HS-27A (cell line): ENCODE data around the gene LIPN.

Experiments used
- DNase-seq: peaks from one replicate; pipeline ENCODE4 v3.0.0-alpha.2; 2012; ENCODE audit warnings: low read depth, missing footprints

LIPN gene

DNA sequence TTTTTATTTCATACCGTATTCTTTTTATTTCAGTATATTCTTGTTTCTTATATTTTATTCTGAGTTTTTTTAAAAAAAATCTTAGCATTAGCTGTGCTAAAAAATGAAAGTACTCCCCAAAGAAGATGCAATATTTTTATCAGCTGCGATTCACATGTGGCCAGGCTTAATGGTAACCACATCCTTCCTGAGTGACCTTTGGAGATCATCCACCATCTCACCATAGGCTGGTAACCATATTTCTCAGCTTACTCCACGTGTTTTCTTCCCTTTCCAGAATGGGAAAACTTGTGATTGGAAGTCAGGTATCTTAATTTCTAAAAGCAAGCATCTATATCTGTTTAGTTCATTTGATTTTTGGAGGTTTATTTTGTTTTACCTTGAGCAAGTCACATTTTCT lies 23.9 kb downstream of the LIPN start:
- DNase-seq, result no peak

GRCh38 chr10:88786032-88786770 lies 26.4 kb downstream of the LIPN start:
- no peak for DNase-seq

DNA sequence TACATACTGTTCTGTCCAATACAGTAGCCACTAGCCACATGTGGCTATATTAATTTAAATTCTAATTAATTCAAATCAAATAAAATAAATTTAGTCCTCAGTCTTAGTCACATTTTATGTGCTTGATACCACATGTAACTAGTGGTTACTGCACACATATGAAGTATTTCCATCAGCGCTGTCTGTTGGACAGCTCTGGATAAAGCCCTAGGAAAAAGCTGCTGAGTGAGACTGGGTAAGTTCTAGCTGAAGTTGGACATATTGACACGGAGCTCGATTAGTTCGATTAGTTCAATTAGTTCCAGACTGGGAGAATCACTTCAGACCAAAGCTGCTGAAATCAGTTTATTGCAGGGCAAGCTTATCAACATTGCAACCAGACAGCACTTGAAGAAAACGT lies 27.6 kb downstream of the LIPN start:
- no peak for DNase-seq

- DNase-seq, result no peak
These were observed 29.1 kb downstream of the LIPN start for GRCh38 chr10:88788924-88789323.

GRCh38 chr10:88791924-88792323 lies 32.1 kb downstream of the LIPN start:
- no peak for DNase-seq

DNA sequence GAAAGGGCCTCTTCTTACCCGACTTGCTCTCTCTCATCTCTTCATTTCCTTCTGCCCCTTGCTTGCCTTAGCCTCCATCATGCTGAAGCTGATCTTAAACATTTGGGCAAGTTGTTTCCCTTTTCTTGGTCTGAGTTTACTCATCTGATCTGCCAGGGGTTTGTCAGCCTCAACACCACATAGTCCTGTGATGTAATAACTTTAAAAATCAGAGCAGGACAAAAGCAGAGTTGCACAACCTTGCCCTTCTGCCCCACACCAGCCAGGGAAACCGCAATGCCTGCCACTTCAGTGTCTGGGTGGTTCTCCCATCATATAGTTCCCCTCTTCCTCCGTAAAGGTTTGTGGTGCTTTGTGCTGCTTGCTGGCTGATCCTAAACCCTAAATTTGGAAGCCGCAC lies 32.8 kb downstream of the LIPN start:
- DNase-seq, result no peak

- DNase-seq, result no peak
These were observed 34.0 kb downstream of the LIPN start for GRCh38 chr10:88793712-88794299.

DNA sequence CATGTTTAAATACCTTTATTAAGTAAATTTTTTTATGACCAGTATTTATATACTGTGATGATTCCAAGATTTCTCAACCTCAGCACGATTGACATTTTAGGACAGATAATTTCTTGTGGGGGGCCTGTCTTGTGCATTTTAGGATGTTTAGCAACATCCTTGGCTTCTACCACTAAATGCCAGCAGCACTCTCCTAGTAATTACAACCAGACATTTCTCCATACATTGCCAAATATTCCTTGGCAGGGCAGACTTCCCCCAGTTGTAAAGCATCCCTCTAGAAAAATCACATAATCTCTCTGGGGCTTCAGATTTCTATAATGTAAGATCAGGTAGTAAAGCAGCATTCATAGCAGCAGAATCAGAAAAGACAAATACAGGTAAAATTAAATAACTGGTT lies 34.9 kb downstream of the LIPN start:
- DNase-seq, result no peak

GRCh38 chr10:88800152-88801125 lies 40.6 kb downstream of the LIPN start:
- no peak for DNase-seq

GRCh38 chr10:88802523-88803285 lies 42.9 kb downstream of the LIPN start, which contains the start of gene LIPM:
LIPM (plus strand) TSS chr10:88802730; CDS start chr10:88802897, 167 bp downstream.
- DNase-seq, result no peak

DNA sequence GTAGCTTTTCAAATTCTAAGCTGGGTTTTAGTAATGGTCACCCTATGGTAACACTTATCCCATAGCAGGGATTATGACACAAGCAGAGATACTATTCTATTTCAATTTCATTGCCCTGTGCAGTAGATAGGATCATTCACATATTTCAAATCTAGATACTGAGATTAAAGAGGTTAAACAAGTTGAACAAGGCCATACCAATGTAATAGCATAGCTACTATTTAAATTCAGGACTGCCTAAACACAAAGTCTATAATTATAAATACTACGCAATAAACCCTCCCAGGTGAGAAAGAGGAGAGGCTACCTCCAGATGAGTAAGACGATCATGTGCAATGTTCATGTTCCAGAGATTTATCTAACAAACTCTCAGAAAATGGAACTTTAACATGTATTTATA lies 43.8 kb downstream of the LIPN start:
- no peak for DNase-seq

DNA sequence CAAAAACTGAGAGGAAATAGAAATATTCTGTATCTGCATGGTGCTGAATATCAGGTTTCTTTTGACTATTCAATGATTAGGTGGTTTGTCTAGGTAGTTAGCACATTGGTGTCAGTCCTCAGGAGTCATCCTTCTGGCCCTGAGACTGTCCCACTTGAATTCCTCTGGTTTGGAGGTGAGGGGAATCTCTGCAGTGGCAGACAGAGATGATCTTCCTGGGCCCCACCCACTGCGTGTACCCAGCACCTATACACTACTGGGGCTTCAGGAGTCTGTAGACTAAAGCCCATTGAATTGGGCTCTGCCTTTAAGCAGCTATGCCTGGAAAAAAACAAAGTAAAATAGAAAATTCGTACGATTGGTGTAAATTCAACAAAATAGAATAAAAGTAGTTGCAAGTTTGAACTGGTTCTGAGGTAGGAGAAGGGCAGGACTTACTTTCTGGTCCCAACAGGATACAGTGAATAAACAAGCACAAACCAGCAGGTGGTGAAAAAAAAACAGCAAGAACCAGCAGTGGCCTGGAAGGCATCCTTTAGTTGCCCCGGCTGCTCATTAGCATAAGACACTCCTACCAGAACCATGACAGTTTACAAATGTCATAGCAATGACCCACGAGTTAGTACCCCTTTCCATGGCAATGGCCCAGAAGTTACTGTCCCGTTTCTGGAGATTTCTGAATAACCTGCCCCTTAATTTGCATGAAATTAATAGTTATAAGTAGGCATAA lies 44.4 kb downstream of the LIPN start:
- DNase-seq, result no peak

- no peak for DNase-seq
These were observed 45.5 kb downstream of the LIPN start for GRCh38 chr10:88805361-88805760.

DNA sequence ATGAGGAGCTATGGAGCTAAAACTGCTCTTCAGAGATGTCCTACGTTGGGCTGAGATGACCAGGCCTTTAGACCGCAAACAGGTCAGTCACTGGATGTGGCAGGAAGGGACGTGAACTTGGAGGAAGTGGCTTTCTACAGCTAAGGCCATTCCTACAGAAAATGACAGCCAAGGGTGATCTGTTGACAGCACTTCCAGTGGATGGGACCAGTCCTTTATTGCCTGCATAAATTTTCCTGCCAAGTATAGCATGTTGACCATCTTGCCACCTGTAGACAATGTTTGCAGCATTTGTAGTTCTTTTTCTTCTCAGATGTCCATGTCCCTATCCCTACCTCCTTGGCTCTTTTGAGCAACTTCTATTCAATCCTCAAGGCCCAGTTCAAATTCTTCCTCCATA lies 46.1 kb downstream of the LIPN start:
- no peak for DNase-seq

DNA sequence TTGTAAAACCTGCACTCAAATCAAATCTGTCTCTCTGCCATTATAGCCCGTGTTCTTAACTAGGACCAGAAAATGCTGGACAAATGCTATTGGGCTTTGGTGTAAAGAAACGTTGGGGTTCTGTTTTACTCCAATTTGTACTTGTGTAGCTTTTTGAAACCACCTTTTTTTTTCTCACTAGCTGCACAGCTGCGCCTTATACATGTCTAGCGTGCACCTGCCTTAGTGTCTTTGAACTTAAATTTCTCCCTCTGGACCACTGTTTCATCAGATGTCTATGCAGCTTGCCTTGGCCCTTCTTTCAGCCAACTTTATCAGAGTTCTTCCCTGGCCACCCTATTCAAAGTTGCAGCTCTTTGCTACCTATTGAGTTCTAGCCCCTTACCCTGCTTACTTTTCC lies 49.8 kb downstream of the LIPN start:
- no peak for DNase-seq

- DNase-seq, result no peak
These were observed 50.6 kb downstream of the LIPN start for GRCh38 chr10:88810196-88810961.

DNA sequence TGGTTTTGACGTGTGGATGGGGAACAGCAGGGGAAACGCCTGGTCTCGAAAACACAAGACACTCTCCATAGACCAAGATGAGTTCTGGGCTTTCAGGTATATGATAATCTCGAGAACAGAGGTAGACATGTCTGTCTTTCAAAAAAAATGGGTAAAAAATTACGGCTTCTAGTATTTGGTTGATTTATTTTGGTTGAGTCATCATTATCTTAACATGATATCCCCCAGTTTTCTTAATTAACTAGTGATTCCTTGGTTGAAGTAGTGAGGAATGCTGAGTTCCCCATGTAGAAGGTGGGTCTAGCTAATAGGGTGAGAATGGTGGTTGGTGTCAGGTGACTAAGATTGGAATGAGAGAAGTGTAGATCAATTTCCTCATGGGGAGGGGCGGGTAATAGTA lies 53.4 kb downstream of the LIPN start:
- DNase-seq, result no peak

DNA sequence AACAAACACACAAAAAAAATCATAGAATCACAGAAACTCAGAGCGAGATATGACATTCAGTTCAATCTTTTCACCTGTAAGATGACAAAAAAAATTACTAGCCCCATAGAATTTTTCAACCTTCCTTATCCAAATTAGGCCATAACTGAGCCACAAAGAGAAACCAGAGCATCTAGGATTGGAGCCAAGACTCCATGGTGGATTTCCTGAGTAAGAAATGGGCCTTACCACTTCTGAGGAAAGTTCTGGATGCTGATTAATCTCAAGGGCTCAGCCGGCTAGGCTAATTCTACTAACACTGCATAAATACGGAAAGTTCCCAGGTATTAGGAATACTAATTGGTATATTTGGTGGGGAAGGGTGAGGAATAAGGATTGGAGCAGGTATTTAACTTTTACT lies 59.5 kb downstream of the LIPN start:
- no peak for DNase-seq

GRCh38 chr10:88820748-88821401 lies 61.1 kb downstream of the LIPN start:
- no peak for DNase-seq

DNA sequence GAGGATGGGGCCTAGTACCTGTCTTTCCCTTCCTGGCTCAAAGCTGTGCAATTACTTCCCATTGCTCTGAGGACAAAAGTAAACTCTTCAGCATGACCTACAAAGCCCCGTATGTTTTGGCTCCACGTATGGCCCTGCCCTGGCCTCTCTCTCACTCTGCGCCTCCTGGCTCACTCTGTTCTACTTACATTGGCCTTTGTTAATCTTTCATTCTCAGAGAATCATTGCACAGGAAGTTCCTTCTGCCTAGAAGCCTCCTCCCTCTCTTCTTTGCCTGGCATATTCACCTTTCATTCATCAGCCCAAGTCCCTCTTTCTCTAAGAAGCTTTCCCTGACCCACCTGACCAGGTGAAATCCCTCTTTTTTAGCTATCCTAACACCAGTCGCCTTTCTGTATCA lies 66.6 kb downstream of the LIPN start:
- no peak for DNase-seq
